AG20443 (cell line): Measurements from ENCODE around the gene RIPK4.
"Not testable (repeated sequence)": the region's sequence is repeated elsewhere in the genome, so short reads cannot be mapped to it uniquely, and the experiment has no call there.

Experiments used
- DNase-seq: peaks from one replicate; pipeline ENCODE4 v3.0.0; 2012; ENCODE audit warnings: low spot score, mixed read lengths

Gene RIPK4

GRCh38 chr21:41714299-41714865, 52.5 kb downstream of the RIPK4 start:
- DNase-seq: not testable (repeated sequence)

- DNase-seq: no peak
Measured at GRCh38 chr21:41713495-41714281, 53.2 kb downstream of the RIPK4 start.

GRCh38 chr21:41712730-41713129, 54.1 kb downstream of the RIPK4 start:
- DNase-seq: no peak

GRCh38 chr21:41712201-41712600, 54.7 kb downstream of the RIPK4 start:
- no peak for DNase-seq

GRCh38 chr21:41711416-41712007, 55.3 kb downstream of the RIPK4 start:
- DNase-seq: no peak

GRCh38 chr21:41710823-41711160, 56.1 kb downstream of the RIPK4 start:
- DNase-seq: no peak

GRCh38 chr21:41709965-41710822, 56.7 kb downstream of the RIPK4 start:
- no peak for DNase-seq

GRCh38 chr21:41709166-41709565, 57.7 kb downstream of the RIPK4 start:
- DNase-seq: no peak

GRCh38 chr21:41707960-41708330, 58.9 kb downstream of the RIPK4 start:
- DNase-seq: no peak

GRCh38 chr21:41707231-41707959, 59.5 kb downstream of the RIPK4 start:
- DNase-seq: no peak

GRCh38 chr21:41706678-41707077, 60.2 kb downstream of the RIPK4 start:
- DNase-seq: no peak

- no peak for DNase-seq
Measured at GRCh38 chr21:41706263-41706639, 60.6 kb downstream of the RIPK4 start.

- no peak for DNase-seq
Measured at GRCh38 chr21:41705546-41706262, 61.1 kb downstream of the RIPK4 start.

- no peak for DNase-seq
Measured at GRCh38 chr21:41703857-41704501, 62.9 kb downstream of the RIPK4 start.

GRCh38 chr21:41701749-41702148, 65.1 kb downstream of the RIPK4 start:
- no peak for DNase-seq

- no peak for DNase-seq
Measured at GRCh38 chr21:41699311-41699710, 67.5 kb downstream of the RIPK4 start.

GRCh38 chr21:41698071-41698470, 68.8 kb downstream of the RIPK4 start:
- no peak for DNase-seq

GRCh38 chr21:41695513-41695912, 71.3 kb downstream of the RIPK4 start:
- DNase-seq: no peak

GRCh38 chr21:41694042-41694441, 72.8 kb downstream of the RIPK4 start:
- not testable (repeated sequence) for DNase-seq

GRCh38 chr21:41692185-41692565, 74.7 kb downstream of the RIPK4 start:
- no peak for DNase-seq
